WTC11 (cell line): ENCODE results near the gene KRT23. TPM values are rescaled to one million over a fixed set of nuclear protein-coding genes. Genes with fewer than 3 reads are reported as not detected.

Experiments used
- ATAC-seq: fragments of 200-7000 bp; cut with Tn5 transposase; 2 replicates; pipeline ENCODE4 v1.10.0; 2021; ENCODE audit warnings: mild to moderate bottlenecking, moderate library complexity
- CTCF ChIA-PET: fragments of 300-600 bp; sonication (Branson Sonifier 250); formaldehyde crosslinking; loops from one replicate; lab custom pipeline; 2021; ENCODE audit warnings: antibody characterized with exemption; lab: Charles Lee
- POLR2A ChIA-PET: fragments of 350-600 bp; sonication (Branson Sonifier 250); formaldehyde crosslinking; loops from one replicate; lab custom pipeline; 2021; ENCODE audit warnings: antibody characterized with exemption; lab: Charles Lee
- DNase-seq: peaks from one replicate; pipeline ENCODE4 v3.0.0; 2021; ENCODE audit warnings: low spot score
- H3K27ac Mint-ChIP-seq: 2 replicates; pipeline ENCODE4 v1.8.0; 2021; ENCODE audit warnings: mixed read lengths
- H3K27me3 Mint-ChIP-seq: 2 replicates; pipeline ENCODE4 v1.8.0; 2021; ENCODE audit warnings: low read depth, mild to moderate bottlenecking, moderate library complexity, mixed read lengths
- H3K36me3 Mint-ChIP-seq: 2 replicates; pipeline ENCODE4 v1.8.0; 2021; ENCODE audit warnings: mixed read lengths
- H3K4me1 Mint-ChIP-seq: 2 replicates; pipeline ENCODE4 v1.8.0; 2022; ENCODE audit warnings: mixed read lengths
- H3K4me3 Mint-ChIP-seq: 2 replicates; pipeline ENCODE4 v1.8.0; 2021; ENCODE audit warnings: mild to moderate bottlenecking, moderate library complexity, mixed read lengths
- H3K9me3 Mint-ChIP-seq: 2 replicates; pipeline ENCODE4 v1.8.0; 2021; ENCODE audit warnings: mixed read lengths
- ATF1 ChIP-seq: sonication (generic); formaldehyde crosslinking; IDR thresholded peaks from 2 replicates; pipeline ENCODE4 v1.8.1; 2023; ENCODE audit warnings: mild to moderate bottlenecking, moderate library complexity, missing genetic modification reagents
- CBFB ChIP-seq: sonication (generic); formaldehyde crosslinking; IDR thresholded peaks from 2 replicates; pipeline ENCODE4 v1.8.1; 2022; ENCODE audit warnings: mild to moderate bottlenecking, low read depth, missing genetic modification reagents
- CREB1 ChIP-seq: sonication (generic); formaldehyde crosslinking; IDR thresholded peaks from 2 replicates; pipeline ENCODE4 v1.8.0; 2023; ENCODE audit warnings: mild to moderate bottlenecking, missing genetic modification reagents
- FOXP1 ChIP-seq: sonication (generic); formaldehyde crosslinking; IDR thresholded peaks from 2 replicates; pipeline ENCODE4 v1.8.0; 2022; ENCODE audit warnings: missing genetic modification reagents, mild to moderate bottlenecking, moderate library complexity, borderline replicate concordance
- GABPB1 ChIP-seq: sonication (generic); formaldehyde crosslinking; IDR thresholded peaks from 2 replicates; pipeline ENCODE4 v1.8.1; 2023; ENCODE audit warnings: mild to moderate bottlenecking, missing genetic modification reagents
- JUN ChIP-seq: sonication (generic); formaldehyde crosslinking; IDR thresholded peaks from 2 replicates; pipeline ENCODE4 v1.8.0; 2023; ENCODE audit warnings: mild to moderate bottlenecking, missing genetic modification reagents
- NFE2L1 ChIP-seq: sonication (generic); formaldehyde crosslinking; IDR thresholded peaks from 2 replicates; pipeline ENCODE4 v1.8.1; 2023; ENCODE audit warnings: missing genetic modification reagents
- NFYB ChIP-seq: sonication (generic); formaldehyde crosslinking; conservative IDR thresholded peaks from 2 replicates; pipeline ENCODE4 v1.8.0; 2022; ENCODE audit warnings: low read depth, missing genetic modification reagents
- NR1H2 ChIP-seq: sonication (generic); formaldehyde crosslinking; IDR thresholded peaks from 2 replicates; pipeline ENCODE4 v1.9.0; 2021; ENCODE audit warnings: mild to moderate bottlenecking, moderate library complexity, missing genetic modification reagents
- SMAD3 ChIP-seq: sonication (generic); formaldehyde crosslinking; IDR thresholded peaks from 2 replicates; pipeline ENCODE4 v1.8.0; 2022; ENCODE audit warnings: missing genetic modification reagents, mild to moderate bottlenecking, borderline replicate concordance
- SOX15 ChIP-seq: fragments of 250-450 bp; sonication (Bioruptor Pico); IDR thresholded peaks from 2 replicates; pipeline ENCODE4 v1.9.0; 2021; ENCODE audit warnings: mild to moderate bottlenecking
- TP53 ChIP-seq: sonication (generic); formaldehyde crosslinking; IDR thresholded peaks from 2 replicates; pipeline ENCODE4 v1.8.1; 2023; ENCODE audit warnings: mild to moderate bottlenecking, missing genetic modification reagents
- ZNF232 ChIP-seq: sonication (generic); formaldehyde crosslinking; IDR thresholded peaks from 2 replicates; pipeline ENCODE4 v1.8.0; 2022; ENCODE audit warnings: mild to moderate bottlenecking, missing genetic modification reagents
- ZNF317 ChIP-seq: sonication (generic); formaldehyde crosslinking; IDR thresholded peaks from 2 replicates; pipeline ENCODE4 v1.8.1; 2023; ENCODE audit warnings: low read depth, mild to moderate bottlenecking, moderate library complexity, missing genetic modification reagents, borderline replicate concordance
- total RNA-seq: library from RNA; stranded (reverse); gene quantifications from 3 replicates; pipeline ENCODE4 v1.2.3, GENCODE V29; 2021
- TF ChIP-seq, protein P1 (sequence below): sonication (generic); formaldehyde crosslinking; IDR thresholded peaks from 2 replicates; pipeline ENCODE4 v1.8.0; 2023; ENCODE audit warnings: missing genetic modification reagents, mild to moderate bottlenecking, borderline replicate concordance
- TF ChIP-seq, protein P2 (sequence below): sonication (generic); formaldehyde crosslinking; IDR thresholded peaks from 2 replicates; pipeline ENCODE4 v1.8.1; 2022; ENCODE audit warnings: low read depth, mild to moderate bottlenecking, moderate library complexity, missing genetic modification reagents, borderline replicate concordance
- TF ChIP-seq, protein P3 (sequence below): sonication (generic); formaldehyde crosslinking; IDR thresholded peaks from 2 replicates; pipeline ENCODE4 v1.8.1; 2023; ENCODE audit warnings: mild to moderate bottlenecking, missing genetic modification reagents
- TF ChIP-seq, protein P4 (sequence below): fragments of 250-450 bp; sonication (Bioruptor Pico); IDR thresholded peaks from 2 replicates; pipeline ENCODE4 v1.9.0; 2021; ENCODE audit warnings: moderate library complexity, mild to moderate bottlenecking, inconsistent platforms, borderline replicate concordance
- TF ChIP-seq, protein P5 (sequence below): fragments of 250-450 bp; sonication (Bioruptor Pico); IDR thresholded peaks from 2 replicates; pipeline ENCODE4 v1.9.0; 2021; ENCODE audit warnings: mild to moderate bottlenecking
- TF ChIP-seq, protein P6 (sequence below): sonication (generic); formaldehyde crosslinking; IDR thresholded peaks from 2 replicates; pipeline ENCODE4 v1.8.1; 2023; ENCODE audit warnings: mild to moderate bottlenecking, missing genetic modification reagents

KRT23 gene
- total RNA-seq, 1 experiment from 2014 or later = not detected

DNA sequence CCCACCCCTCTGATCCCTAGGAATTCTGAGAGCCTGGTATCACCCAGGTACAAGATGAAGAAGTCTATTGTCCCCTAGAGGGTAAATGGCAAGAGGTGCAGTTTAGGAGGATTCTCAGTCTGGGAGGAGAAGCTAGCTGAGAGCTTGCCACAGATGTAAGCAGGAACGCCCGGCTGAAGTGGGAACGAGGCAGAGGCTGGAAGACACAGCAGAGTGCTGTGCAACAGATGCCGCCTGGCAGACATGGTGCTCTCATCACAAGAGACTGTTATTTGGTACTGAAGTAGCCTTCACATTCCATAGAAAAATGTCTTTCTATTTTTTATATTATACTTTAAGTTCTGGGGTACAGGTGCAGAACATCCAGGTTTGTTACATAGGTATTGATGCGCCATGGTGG lies 32.1 kb downstream of the KRT23 start (continued):
- TF ChIP-seq, protein P1, sequence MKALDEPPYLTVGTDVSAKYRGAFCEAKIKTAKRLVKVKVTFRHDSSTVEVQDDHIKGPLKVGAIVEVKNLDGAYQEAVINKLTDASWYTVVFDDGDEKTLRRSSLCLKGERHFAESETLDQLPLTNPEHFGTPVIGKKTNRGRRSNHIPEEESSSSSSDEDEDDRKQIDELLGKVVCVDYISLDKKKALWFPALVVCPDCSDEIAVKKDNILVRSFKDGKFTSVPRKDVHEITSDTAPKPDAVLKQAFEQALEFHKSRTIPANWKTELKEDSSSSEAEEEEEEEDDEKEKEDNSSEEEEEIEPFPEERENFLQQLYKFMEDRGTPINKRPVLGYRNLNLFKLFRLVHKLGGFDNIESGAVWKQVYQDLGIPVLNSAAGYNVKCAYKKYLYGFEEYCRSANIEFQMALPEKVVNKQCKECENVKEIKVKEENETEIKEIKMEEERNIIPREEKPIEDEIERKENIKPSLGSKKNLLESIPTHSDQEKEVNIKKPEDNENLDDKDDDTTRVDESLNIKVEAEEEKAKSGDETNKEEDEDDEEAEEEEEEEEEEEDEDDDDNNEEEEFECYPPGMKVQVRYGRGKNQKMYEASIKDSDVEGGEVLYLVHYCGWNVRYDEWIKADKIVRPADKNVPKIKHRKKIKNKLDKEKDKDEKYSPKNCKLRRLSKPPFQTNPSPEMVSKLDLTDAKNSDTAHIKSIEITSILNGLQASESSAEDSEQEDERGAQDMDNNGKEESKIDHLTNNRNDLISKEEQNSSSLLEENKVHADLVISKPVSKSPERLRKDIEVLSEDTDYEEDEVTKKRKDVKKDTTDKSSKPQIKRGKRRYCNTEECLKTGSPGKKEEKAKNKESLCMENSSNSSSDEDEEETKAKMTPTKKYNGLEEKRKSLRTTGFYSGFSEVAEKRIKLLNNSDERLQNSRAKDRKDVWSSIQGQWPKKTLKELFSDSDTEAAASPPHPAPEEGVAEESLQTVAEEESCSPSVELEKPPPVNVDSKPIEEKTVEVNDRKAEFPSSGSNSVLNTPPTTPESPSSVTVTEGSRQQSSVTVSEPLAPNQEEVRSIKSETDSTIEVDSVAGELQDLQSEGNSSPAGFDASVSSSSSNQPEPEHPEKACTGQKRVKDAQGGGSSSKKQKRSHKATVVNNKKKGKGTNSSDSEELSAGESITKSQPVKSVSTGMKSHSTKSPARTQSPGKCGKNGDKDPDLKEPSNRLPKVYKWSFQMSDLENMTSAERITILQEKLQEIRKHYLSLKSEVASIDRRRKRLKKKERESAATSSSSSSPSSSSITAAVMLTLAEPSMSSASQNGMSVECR (CRISPR knock-in tag) = no peak
- TF ChIP-seq, protein P2, sequence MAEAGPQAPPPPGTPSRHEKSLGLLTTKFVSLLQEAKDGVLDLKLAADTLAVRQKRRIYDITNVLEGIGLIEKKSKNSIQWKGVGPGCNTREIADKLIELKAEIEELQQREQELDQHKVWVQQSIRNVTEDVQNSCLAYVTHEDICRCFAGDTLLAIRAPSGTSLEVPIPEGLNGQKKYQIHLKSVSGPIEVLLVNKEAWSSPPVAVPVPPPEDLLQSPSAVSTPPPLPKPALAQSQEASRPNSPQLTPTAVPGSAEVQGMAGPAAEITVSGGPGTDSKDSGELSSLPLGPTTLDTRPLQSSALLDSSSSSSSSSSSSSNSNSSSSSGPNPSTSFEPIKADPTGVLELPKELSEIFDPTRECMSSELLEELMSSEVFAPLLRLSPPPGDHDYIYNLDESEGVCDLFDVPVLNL (CRISPR knock-in tag) = no peak
- TF ChIP-seq, protein P3, sequence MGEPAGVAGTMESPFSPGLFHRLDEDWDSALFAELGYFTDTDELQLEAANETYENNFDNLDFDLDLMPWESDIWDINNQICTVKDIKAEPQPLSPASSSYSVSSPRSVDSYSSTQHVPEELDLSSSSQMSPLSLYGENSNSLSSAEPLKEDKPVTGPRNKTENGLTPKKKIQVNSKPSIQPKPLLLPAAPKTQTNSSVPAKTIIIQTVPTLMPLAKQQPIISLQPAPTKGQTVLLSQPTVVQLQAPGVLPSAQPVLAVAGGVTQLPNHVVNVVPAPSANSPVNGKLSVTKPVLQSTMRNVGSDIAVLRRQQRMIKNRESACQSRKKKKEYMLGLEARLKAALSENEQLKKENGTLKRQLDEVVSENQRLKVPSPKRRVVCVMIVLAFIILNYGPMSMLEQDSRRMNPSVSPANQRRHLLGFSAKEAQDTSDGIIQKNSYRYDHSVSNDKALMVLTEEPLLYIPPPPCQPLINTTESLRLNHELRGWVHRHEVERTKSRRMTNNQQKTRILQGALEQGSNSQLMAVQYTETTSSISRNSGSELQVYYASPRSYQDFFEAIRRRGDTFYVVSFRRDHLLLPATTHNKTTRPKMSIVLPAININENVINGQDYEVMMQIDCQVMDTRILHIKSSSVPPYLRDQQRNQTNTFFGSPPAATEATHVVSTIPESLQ (CRISPR knock-in tag) = no peak
- TF ChIP-seq, protein P4, sequence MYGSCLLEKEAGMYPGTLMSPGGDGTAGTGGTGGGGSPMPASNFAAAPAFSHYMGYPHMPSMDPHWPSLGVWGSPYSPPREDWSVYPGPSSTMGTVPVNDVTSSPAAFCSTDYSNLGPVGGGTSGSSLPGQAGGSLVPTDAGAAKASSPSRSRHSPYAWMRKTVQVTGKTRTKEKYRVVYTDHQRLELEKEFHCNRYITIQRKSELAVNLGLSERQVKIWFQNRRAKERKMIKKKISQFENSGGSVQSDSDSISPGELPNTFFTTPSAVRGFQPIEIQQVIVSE (CRISPR knock-in tag) = no peak
- TF ChIP-seq NFYB (CRISPR knock-in tag) (no peak), NFE2L1 (CRISPR knock-in tag) (no peak)

DNA sequence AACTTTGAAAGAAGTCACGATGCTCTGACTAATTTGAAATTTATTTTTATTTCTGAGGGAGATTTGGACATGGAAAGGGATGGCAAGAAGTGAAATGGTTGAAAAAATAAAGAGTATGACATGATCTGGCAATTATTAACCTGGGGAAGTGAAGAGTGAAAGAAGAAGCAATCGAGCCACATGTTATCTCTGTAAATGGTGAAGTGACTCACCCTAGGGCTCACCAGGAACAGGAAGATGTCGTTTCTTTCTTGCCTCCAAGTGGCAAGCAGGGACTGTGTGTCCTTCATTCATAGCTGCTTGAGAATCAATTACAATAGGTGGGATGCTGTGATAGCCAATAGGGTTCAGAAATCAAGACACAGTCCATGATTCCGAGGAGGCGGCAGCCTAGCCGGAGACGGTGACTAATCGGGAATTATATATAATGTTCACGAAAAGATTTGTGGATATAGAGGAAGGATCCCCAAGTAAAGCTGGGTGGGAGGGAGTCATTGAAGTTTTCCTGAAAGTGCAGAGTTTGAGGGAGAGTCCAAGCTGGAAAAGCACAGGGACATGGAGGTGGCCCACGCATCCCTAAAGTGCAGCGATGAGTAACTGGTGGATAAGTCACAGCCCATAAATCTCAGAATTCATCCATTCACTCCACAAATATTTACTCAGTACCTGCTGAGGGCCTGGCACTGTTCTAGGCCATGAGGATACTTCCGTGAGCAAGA lies 34.2 kb downstream of the KRT23 start:
- no peaks in the 10 kb centered on the region for H3K36me3 Mint-ChIP-seq
- TF ChIP-seq, protein P2 (CRISPR knock-in tag) = no peak
- TF ChIP-seq TP53 (no peak), CBFB (CRISPR knock-in tag) (no peak), SOX15 (CRISPR knock-in tag) (no peak), JUN (CRISPR knock-in tag) (no peak)
- ATAC-seq (no peak), DNase-seq (no peak)
- no peak overlapping the region for H3K27ac Mint-ChIP-seq
- POLR2A ChIA-PET = no interaction called here
- H3K4me3 Mint-ChIP-seq = no peak overlapping the region
- CTCF ChIA-PET = interaction anchor here (1.2 to 2.1 kb wide), 2 partner anchors 40 kb away, joined by 3 to 9 read pairs; no protein-coding TSS in a partner anchor
- peaks cover 12% of the 10 kb centered on the region for H3K4me1 Mint-ChIP-seq
- no peaks in the 10 kb centered on the region for H3K9me3 Mint-ChIP-seq
- 0 out of 2 replicates have a peak, but pooled peaks cover under 1% of the 10 kb centered on the region for H3K27me3 Mint-ChIP-seq

DNA sequence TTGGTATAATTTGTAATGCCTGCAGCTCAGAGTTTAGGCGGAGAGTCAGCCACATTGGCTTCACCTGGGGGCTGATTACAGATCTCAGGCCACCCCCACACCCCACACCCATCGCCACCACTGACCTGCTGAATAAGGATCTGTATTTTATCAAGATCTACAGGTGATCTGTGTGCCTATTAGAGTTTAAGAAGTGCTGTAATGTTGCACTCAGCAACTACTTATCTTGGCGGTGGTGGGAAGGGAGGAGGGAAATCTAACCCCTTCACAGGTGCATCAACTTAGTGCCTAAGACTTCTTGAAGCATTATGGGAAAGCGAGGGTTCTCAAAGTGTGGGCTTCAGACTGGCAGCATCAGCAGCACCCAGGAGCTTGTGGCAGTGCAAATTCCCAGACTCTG lies 34.9 kb downstream of the KRT23 start:
- peaks cover 12% of the 10 kb centered on the region for H3K4me1 Mint-ChIP-seq
- CTCF ChIA-PET = interaction anchor here (1.0 to 1.2 kb wide), 2 partner anchors 39 to 287 kb away, joined by 3 read pairs; no protein-coding TSS in a partner anchor
- DNase-seq (no peak), ATAC-seq (no peak)
- no peaks in the 10 kb centered on the region for H3K36me3 Mint-ChIP-seq
- TF ChIP-seq CREB1 (CRISPR knock-in tag) = no peak
- TF ChIP-seq ZNF317 (CRISPR knock-in tag) = no peak
- TF ChIP-seq ZNF232 = no peak
- no peak for TF ChIP-seq NR1H2 (CRISPR knock-in tag)
- TF ChIP-seq, protein P5, sequence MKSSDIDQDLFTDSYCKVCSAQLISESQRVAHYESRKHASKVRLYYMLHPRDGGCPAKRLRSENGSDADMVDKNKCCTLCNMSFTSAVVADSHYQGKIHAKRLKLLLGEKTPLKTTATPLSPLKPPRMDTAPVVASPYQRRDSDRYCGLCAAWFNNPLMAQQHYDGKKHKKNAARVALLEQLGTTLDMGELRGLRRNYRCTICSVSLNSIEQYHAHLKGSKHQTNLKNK (CRISPR knock-in tag) = no peak
- TF ChIP-seq, protein P6, sequence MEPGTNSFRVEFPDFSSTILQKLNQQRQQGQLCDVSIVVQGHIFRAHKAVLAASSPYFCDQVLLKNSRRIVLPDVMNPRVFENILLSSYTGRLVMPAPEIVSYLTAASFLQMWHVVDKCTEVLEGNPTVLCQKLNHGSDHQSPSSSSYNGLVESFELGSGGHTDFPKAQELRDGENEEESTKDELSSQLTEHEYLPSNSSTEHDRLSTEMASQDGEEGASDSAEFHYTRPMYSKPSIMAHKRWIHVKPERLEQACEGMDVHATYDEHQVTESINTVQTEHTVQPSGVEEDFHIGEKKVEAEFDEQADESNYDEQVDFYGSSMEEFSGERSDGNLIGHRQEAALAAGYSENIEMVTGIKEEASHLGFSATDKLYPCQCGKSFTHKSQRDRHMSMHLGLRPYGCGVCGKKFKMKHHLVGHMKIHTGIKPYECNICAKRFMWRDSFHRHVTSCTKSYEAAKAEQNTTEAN (CRISPR knock-in tag) = no peak
- no peak for TF ChIP-seq ATF1
- no peak for TF ChIP-seq GABPB1 (CRISPR knock-in tag)
- TF ChIP-seq, protein P4 (CRISPR knock-in tag) = no peak
- no peak for TF ChIP-seq FOXP1
- no peak for TF ChIP-seq SMAD3
- no peak overlapping the region for H3K27ac Mint-ChIP-seq
- no peak overlapping the region for H3K4me3 Mint-ChIP-seq
- H3K9me3 Mint-ChIP-seq = no peaks in the 10 kb centered on the region
- POLR2A ChIA-PET = no interaction called here
- H3K27me3 Mint-ChIP-seq = no peaks in the 10 kb centered on the region
